ACHN (cell line): ENCODE measurements around the gene CTNNA2.

Experiments
- DNase-seq: peaks from one replicate; pipeline ENCODE4 v3.0.0-alpha.2; 2015
- in situ Hi-C: cut with HindIII; loops from 2 replicates; pipeline ENCODE4 v1.10.0; 2017; ENCODE audit warnings: low sequenced_read_pairs, low pct_ligation_motif_present, low pct_unique_long_range_greater_than_20kb

CTNNA2 gene

GRCh38 chr2:79982445-79982844 is 469.6 kb downstream of the CTNNA2 start:
- DNase-seq: peak; percentile 5
- in situ Hi-C loops: no loop called here

- in situ Hi-C loops: no loop called here
- DNase-seq: no peak
These were observed 471.6 kb downstream of the CTNNA2 start for GRCh38 chr2:79984476-79984875.

GRCh38 chr2:79985145-79985544 is 472.3 kb downstream of the CTNNA2 start:
- DNase-seq: no peak
- in situ Hi-C loops: no loop called here

- DNase-seq: no peak
- in situ Hi-C loops: no loop called here
These were observed 472.7 kb downstream of the CTNNA2 start for GRCh38 chr2:79985571-79985970.

GRCh38 chr2:79993144-79993543 is 480.3 kb downstream of the CTNNA2 start:
- DNase-seq: no peak
- in situ Hi-C loops: no loop called here

GRCh38 chr2:79994161-79994560 is 481.3 kb downstream of the CTNNA2 start:
- in situ Hi-C loops: no loop called here

GRCh38 chr2:79994965-79995364 is 482.1 kb downstream of the CTNNA2 start:
- in situ Hi-C loops: no loop called here
- no peak for DNase-seq

More at GRCh38 chr2:79994161-79994560, 481.3 kb downstream of the CTNNA2 start:
- no peak for DNase-seq

GRCh38 chr2:79996709-79997108 is 483.9 kb downstream of the CTNNA2 start:
- in situ Hi-C loops: no loop called here
- no peak for DNase-seq

- DNase-seq: peak; percentile 6
- in situ Hi-C loops: no loop called here
These were observed 488.9 kb downstream of the CTNNA2 start for GRCh38 chr2:80001701-80002101.

GRCh38 chr2:80002112-80002511 is 489.3 kb downstream of the CTNNA2 start:
- DNase-seq: no peak
- in situ Hi-C loops: no loop called here

GRCh38 chr2:80002568-80003157 is 489.8 kb downstream of the CTNNA2 start:
- DNase-seq: no peak
- in situ Hi-C loops: no loop called here

GRCh38 chr2:80007777-80008503 is 495.1 kb downstream of the CTNNA2 start:
- DNase-seq: no peak
- in situ Hi-C loops: no loop called here

- DNase-seq: no peak
- in situ Hi-C loops: no loop called here
These were observed 495.7 kb downstream of the CTNNA2 start for GRCh38 chr2:80008596-80008995.

GRCh38 chr2:80009211-80009610 is 496.4 kb downstream of the CTNNA2 start:
- DNase-seq: no peak
- in situ Hi-C loops: no loop called here

GRCh38 chr2:80012061-80012460 is 499.2 kb downstream of the CTNNA2 start:
- no peak for DNase-seq
- in situ Hi-C loops: no loop called here

- in situ Hi-C loops: no loop called here
- DNase-seq: no peak
These were observed 501.8 kb downstream of the CTNNA2 start for GRCh38 chr2:80014637-80015036.

GRCh38 chr2:80016171-80016570 is 503.3 kb downstream of the CTNNA2 start:
- in situ Hi-C loops: no loop called here
- DNase-seq: no peak

- no peak for DNase-seq
- in situ Hi-C loops: no loop called here
These were observed 507.0 kb downstream of the CTNNA2 start for GRCh38 chr2:80019571-80020460.

GRCh38 chr2:80022018-80022417 is 509.2 kb downstream of the CTNNA2 start:
- DNase-seq: no peak
- in situ Hi-C loops: no loop called here
